HUES64 (cell line): ENCODE results near the gene HSF4.
A peak's percentile ranks its signal among the peaks of the same experiment; 100 is the strongest.

Experiments
- H3K27ac ChIP-seq: 2 replicates; pipeline ENCODE4 v1.7.0; 2013; ENCODE audit warnings: low read depth, low read length, inconsistent platforms
- H3K27me3 ChIP-seq: 2 replicates; pipeline ENCODE4 v1.6.1; 2013; ENCODE audit warnings: mild to moderate bottlenecking, low read length; ENCODE audit not compliant: insufficient read depth
- H3K36me3 ChIP-seq: 2 replicates; pipeline ENCODE4 v1.6.1; 2013; ENCODE audit warnings: mild to moderate bottlenecking, low read length; ENCODE audit not compliant: insufficient read depth
- H3K4me1 ChIP-seq: 2 replicates; pipeline ENCODE4 v1.6.1; 2013; ENCODE audit warnings: mild to moderate bottlenecking, low read length, moderate library complexity; ENCODE audit not compliant: insufficient read depth
- H3K4me3 ChIP-seq: 2 replicates; pipeline ENCODE4 v1.5.1; 2013; ENCODE audit warnings: mild to moderate bottlenecking, low read length, moderate library complexity
- H3K9ac ChIP-seq: 2 replicates; pipeline ENCODE4 v1.6.1; 2013; ENCODE audit warnings: mild to moderate bottlenecking, low read depth, low read length
- H3K9me3 ChIP-seq: 2 replicates; pipeline ENCODE4 v1.6.1; 2013; ENCODE audit warnings: low read depth, low read length; ENCODE audit not compliant: insufficient read depth
- WGBS: fragments of 150-250, 120-280 bp; methylation state at CpG from one replicate; pipeline ENCODE4 v1.1.7; 2013; ENCODE audit warnings: missing lambda C conversion rate; 5-methylcytosine and 5-hydroxymethylcytosine counted together

Gene HSF4

DNA sequence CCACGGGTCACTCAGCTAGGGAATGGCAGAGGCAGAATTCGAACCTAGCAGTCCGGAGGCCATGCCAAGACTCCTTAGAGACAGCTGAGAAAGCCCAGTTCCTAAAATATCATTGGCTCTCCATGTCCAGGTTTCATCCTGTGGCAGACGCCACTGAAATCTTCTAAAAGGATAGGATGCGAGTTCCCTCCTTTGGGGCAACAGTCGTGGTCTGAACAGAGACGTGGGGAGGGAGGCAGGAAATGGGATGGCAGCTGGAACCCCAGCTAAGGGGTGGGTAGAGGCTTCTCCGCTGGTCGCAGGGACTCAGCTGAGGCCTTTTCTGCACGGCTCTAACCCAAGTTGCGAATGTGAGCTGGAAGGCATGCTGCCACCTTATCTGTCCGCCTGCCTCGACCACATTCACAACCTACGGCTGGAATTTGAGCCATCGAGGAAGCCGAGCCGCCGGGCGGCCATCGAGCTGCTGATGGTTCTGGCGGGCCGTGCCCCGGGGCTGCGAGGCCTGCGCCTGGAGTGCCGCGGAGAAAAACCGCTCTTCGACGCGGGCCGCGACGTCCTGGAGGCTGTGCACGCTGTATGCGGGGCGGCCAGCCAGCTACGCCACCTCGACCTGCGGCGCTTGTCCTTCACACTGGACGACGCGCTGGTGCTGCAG lies 1.9 kb upstream of the HSF4 start:
- Histone ChIP-seq H3K36me3 (no peaks in the 10 kb centered on the region), H3K27ac (no peak overlapping the region), H3K4me1 (peaks cover 6% of the 10 kb centered on the region; the same call in 1 of the 2 replicates), H3K4me3 (peak overlapping the region; percentile 44), H3K9ac (no peak overlapping the region), H3K9me3 (no peaks in the 10 kb centered on the region), H3K27me3 (peaks cover 100% of the 10 kb centered on the region)
- 6% methylated on average over 44 of the region's 44 CpGs for WGBS

DNA sequence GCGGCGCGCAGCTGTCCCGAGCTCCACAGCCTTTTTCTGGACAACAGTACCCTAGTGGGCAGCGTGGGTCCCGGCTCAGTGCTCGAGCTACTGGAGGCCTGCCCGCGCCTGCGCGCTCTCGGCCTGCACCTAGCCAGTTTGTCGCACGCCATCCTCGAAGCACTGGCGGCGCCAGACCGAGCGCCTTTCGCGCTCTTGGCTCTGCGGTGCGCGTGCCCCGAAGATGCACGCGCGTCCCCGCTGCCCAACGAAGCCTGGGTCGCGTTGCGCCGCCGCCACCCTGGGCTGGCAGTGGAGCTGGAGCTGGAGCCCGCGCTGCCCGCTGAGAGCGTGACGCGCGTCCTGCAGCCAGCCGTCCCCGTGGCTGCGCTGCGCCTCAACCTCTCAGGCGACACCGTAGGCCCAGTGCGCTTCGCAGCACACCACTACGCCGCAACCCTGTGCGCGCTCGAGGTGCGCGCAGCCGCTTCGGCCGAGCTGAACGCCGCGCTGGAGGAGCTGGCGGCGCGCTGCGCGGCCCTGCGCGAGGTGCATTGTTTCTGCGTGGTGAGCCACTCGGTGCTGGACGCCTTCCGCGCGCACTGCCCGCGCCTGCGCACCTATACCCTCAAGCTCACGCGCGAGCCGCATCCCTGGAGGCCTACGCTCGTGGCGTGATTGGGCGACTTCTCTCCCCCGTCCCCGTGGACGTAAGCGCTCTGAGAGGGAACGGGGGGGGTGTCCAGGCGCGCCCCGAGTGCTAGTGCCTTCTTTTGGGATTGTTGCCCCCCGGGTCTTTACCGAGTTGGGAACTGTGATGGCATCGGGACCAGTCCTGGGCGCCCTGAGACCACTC lies 1.2 kb upstream of the HSF4 start:
- Histone ChIP-seq H3K27ac (no peak overlapping the region), H3K36me3 (no peaks in the 10 kb centered on the region), H3K4me1 (peaks cover 6% of the 10 kb centered on the region; the same call in 1 of the 2 replicates), H3K4me3 (peak overlapping the region; percentile 44), H3K27me3 (peaks cover 100% of the 10 kb centered on the region), H3K9me3 (no peaks in the 10 kb centered on the region), H3K9ac (no peak overlapping the region)
- 2% methylated on average over 99 of the region's 99 CpGs for WGBS

DNA sequence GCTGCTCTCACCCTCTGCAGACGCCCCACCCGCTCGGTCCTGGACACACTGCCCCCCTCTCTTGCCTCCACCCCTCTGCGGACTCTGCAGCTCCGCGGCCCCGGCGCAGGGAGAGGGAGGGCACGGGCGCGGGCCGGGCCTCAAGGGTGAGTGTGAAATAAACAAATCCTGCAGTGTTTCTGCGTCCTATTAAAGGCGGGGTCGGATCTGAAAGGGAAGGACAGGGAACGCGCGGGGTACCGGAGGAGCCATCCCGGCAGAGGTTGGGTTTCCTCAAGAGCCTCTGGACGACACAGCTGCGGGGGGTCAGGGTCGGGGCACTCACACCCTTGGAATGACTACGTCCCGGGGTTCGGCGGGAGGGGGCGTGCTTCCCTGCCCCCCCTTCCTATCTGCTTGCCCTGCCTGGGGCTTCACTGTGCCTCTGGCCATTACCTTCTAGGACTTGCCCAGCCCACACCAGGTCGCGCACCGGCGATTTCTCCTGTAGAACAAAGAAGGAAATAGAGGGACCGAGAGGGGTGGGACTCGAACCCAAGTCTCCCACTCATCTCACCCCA lies 466 bp upstream of the HSF4 start:
- Histone ChIP-seq H3K9ac (no peak overlapping the region), H3K4me3 (peak overlapping the region; percentile 44; the same call in 1 of the 2 replicates), H3K27ac (no peak overlapping the region), H3K27me3 (peaks cover 100% of the 10 kb centered on the region), H3K4me1 (peaks cover 4% of the 10 kb centered on the region; the same call in 1 of the 2 replicates), H3K36me3 (no peaks in the 10 kb centered on the region), H3K9me3 (no peaks in the 10 kb centered on the region)
- WGBS, result 3% methylated on average over 28 of the region's 34 CpGs

DNA sequence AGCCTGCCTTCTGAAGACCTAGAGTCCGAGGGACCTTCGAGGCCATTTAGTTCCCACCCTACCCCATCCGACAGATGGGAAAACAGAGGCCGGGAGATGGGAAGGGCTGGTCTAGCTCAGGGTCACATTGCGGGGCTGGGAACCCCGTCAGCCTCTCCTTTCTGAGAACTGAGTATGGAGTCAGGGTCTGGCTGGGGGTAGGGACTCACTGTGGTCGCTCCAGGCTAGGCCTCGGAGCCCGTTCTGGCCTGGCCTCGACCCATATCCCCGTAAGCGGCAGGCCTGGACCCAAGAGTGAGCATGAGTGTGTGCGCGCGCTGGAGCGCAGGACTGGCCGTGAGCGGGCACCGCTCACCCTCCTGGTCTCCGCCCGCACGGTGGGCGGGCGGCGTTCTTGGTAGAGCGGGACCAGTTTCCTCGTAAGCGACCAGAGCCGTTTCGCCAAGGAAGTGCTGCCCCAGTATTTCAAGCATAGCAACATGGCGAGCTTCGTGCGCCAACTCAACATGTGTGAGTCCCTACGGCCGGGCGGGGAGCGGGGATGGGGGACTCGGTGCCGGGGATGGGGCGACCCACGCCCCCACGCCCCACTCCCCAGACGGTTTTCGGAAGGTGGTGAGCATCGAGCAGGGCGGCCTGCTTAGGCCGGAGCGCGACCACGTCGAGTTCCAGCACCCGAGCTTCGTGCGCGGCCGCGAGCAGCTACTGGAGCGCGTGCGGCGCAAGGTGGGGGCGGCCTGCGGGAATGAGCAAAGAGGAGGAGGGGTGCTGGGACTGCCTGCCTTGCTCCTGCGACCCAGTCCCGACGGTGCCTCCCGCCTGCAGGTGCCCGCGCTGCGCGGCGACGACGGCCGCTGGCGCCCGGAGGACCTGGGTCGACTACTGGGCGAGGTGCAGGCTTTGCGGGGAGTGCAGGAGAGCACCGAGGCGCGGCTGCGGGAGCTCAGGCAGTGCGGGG lies 855 bp downstream of the HSF4 start:
- H3K9me3 ChIP-seq, result no peaks in the 10 kb centered on the region
- H3K9ac ChIP-seq, result no peak overlapping the region
- H3K27me3 ChIP-seq, result peaks cover 98% of the 10 kb centered on the region
- no peaks in the 10 kb centered on the region; the same call in 1 of the 2 replicates for H3K4me1 ChIP-seq
- WGBS, result 5% methylated on average over 85 of the region's 85 CpGs
- H3K27ac ChIP-seq, result no peak overlapping the region
- no peaks in the 10 kb centered on the region for H3K36me3 ChIP-seq
- H3K4me3 ChIP-seq, result peak overlapping the region; percentile 29; the same call in 1 of the 2 replicates

DNA sequence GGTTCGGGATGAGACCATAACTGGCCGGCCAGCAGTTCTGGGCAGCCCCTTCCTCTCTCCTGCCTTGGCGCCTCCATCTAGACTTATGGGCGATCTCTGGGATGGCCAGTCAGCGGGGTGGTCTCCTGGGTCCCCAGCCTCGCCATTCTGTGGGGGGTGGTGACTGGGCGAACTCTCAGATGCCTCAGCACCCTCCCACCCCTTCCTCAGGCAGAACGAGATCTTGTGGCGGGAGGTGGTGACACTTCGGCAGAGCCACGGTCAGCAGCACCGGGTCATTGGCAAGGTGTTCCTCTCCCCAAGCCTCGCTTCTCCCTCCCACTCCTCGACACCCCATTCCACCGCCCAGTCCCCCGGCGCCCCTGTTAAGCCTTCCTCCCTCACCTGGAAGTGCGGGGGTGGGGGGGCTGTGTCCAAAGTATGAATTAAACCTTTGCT lies 1.6 kb downstream of the HSF4 start:
- Histone ChIP-seq H3K4me3 (no peak overlapping the region), H3K9me3 (no peaks in the 10 kb centered on the region), H3K27ac (no peak overlapping the region), H3K9ac (no peak overlapping the region), H3K4me1 (peaks cover 5% of the 10 kb centered on the region), H3K27me3 (peaks cover 96% of the 10 kb centered on the region), H3K36me3 (no peaks in the 10 kb centered on the region)
- WGBS, result 19% methylated on average over 16 of the region's 18 CpGs

DNA sequence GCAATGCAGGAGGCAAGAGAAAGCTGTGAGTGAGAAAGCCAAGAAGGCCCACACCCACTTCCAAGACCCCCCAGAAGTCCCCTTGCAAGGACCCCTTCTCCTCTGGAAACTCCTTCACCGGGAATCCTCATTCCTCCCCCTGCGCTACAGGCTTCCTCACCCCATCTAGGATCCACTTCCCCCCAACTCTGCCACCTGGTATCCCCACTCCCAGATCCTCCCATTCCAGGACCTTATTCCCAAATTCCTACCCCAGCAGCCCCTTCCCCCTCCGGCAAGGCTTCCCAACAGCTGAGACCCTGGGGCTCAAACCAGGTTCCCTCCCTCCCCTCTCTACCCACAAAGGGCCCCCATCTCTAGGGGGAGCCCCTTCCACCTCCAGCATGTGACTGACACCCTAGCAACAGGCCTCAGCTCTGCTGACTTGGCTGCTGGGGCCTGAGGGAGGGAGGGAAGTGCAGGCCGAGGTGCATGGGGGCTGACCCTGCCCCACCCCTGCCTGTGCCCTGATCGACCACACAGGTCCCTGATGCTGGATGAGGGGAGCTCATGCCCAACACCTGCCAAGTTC lies 2.1 kb downstream of the HSF4 start:
- Histone ChIP-seq H3K27ac (no peak overlapping the region), H3K9me3 (no peaks in the 10 kb centered on the region), H3K4me3 (no peak overlapping the region), H3K36me3 (no peaks in the 10 kb centered on the region), H3K4me1 (peaks cover 5% of the 10 kb centered on the region), H3K27me3 (peaks cover 96% of the 10 kb centered on the region), H3K9ac (no peak overlapping the region)
- 66% methylated on average over 5 of the region's 5 CpGs for WGBS

DNA sequence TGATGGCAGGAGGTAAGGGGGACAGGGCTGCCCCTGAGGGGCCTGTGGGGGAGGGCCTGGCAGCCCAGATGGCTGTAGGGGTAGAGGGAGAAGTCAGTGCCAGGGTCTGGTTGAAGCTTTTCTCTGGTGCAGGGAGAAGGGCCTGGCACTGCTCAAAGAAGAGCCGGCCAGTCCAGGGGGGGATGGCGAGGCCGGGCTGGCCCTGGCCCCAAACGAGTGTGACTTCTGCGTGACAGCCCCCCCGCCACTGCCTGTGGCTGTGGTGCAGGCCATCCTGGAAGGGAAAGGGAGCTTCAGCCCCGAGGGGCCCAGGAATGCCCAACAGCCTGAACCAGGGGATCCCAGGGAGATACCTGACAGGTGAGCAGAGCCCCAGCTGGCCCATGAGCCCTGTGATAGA lies 3.0 kb downstream of the HSF4 start:
- Histone ChIP-seq H3K36me3 (no peaks in the 10 kb centered on the region), H3K4me1 (peaks cover 5% of the 10 kb centered on the region), H3K27ac (no peak overlapping the region), H3K9me3 (no peaks in the 10 kb centered on the region), H3K4me3 (no peak overlapping the region), H3K27me3 (peaks cover 96% of the 10 kb centered on the region), H3K9ac (no peak overlapping the region)
- 75% methylated on average over 7 of the region's 7 CpGs for WGBS

DNA sequence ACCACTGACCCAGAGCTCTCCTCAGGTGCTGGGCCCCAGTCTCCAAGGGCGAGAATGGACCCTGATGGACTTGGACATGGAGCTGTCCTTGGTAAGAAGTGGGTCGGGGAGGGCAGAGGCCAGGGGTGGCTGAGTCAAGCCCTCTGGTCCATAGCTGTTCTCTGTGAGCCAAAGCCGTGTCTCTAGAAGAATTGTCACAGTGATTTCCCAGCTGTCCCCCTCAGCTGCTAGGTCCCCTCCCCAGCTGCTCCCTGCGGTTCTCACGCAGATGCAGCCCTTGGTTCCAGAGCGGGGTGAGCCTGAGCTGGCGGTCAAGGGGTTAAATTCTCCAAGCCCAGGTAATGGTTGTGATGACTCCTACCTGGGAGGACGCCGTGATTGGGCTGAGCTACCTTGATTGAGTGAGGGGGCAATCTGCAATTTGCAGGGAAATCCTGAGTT lies 4.5 kb downstream of the HSF4 start:
- Histone ChIP-seq H3K27me3 (peaks cover 96% of the 10 kb centered on the region), H3K9me3 (no peaks in the 10 kb centered on the region), H3K36me3 (no peaks in the 10 kb centered on the region), H3K4me3 (peak overlapping the region; percentile 59), H3K4me1 (peaks cover 12% of the 10 kb centered on the region), H3K9ac (no peak overlapping the region), H3K27ac (no peak overlapping the region)
- WGBS, result 26% methylated on average over 9 of the region's 9 CpGs

DNA sequence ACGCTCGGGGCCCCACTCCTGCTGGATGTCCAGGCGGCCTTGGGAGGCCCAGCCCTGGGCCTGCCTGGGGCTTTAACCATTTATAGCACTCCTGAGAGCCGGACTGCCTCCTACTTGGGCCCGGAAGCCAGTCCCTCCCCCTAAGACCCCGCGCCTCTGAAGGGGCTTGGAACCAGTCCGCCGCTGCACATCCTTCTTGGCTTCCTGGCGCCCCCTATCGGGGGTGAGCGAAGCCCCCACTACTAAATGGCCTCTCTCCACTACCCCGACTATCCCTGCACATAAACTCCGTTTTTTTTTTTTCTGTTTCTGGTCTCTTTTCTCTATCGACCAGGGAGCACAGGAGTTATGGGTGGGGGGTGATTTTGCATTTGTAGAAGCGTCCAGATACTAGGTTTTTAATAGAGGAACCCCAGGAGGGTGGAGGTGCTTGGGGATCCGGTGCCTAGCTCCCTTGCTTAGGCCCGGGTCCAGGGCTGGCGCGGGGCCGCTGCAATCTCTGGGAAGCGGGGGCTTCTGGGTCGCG lies 5.2 kb downstream of the HSF4 start:
- Histone ChIP-seq H3K4me1 (peaks cover 12% of the 10 kb centered on the region), H3K9ac (peak overlapping the region; percentile 27; the same call in 1 of the 2 replicates)

More for the DNA sequence above, 5.2 kb downstream of the HSF4 start:
- no peaks in the 10 kb centered on the region for H3K9me3 ChIP-seq
- no peaks in the 10 kb centered on the region for H3K36me3 ChIP-seq
- peaks cover 96% of the 10 kb centered on the region for H3K27me3 ChIP-seq
- peak overlapping the region; percentile 59 for H3K4me3 ChIP-seq
- 1% methylated on average over 24 of the region's 24 CpGs for WGBS
- H3K27ac ChIP-seq, result no peak overlapping the region
